Esophagus squamous epithelium (tissue), 4 donors: ENCODE data around the gene LMO1.

Experiments
- CTCF ChIP-seq, 6 experiments: fragments of 450-650 bp in 4 of 6; fragments of 200-600 bp in 2 of 6; sonication (generic) in 2 of 6; IDR thresholded peaks; one replicate each; pipeline ENCODE4 v1.5.1; 2016 to 2019; ENCODE audit warnings: antibody characterized with exemption in 6 of 6, mild to moderate bottlenecking in 4 of 6, moderate library complexity in 4 of 6
- POLR2A ChIP-seq, 4 donors: fragments of 450-650 bp; IDR thresholded peaks; one replicate each; pipeline ENCODE4 v1.6.1; 2017; ENCODE audit warnings: antibody characterized with exemption in 4 of 4, mild to moderate bottlenecking in 4 of 4, moderate library complexity in 3 of 4

DNA sequence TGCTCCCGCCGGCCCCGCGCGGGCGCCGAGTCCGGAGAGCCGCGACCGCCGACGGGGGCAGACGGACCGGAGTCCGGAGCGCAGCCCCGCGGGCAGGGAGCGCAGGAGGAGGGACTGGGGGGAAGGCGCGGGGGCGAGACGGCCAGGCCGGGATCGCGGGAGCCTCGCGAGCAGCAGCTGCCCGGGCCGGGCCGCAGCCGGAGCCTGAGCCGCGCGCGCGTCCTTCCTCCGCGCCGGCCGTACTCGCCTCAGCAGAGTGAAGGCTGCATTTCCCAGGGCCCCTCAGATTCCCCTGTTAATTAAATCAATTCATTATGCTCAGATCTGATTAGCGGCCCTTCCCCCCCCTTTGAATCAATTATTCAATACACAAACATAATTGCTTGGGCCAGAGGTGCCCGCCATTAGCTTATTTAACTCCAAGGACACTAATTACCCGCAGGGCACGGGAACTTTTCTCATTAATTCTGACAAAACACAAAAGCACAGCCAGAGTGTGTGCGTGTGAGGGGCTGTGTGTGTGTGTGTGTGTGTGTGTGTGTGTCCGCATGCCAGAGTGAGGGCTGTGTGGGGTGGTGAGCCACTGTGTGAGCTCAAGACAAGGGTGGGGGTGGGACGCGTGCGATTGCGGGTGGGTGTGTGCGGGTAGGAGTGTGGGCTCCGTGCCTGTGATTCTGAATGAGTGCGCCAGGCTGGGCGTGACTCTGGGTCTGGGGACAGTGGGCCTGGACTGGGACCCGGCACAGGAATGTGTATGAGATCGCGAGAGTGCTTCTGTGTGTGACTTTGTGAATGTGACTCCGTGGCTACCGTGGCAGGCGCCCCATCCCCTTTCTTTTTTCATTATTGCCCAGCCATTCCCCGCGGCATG is 5.1 kb upstream of the LMO1 start:
- TF ChIP-seq CTCF (IDR thresholded peaks at IDR 0.05) (no peak), POLR2A (IDR thresholded peaks at IDR 0.05) (no peak)
